Neural cell (in vitro differentiated cells): ENCODE measurements around the gene AKT3. TPM values are rescaled to one million over a fixed set of nuclear protein-coding genes. Genes with fewer than 3 reads are reported as not detected.

ENCODE experiments used
- H2AFZ ChIP-seq: fragments of 200-600, 300-800 bp; sonication (generic), shearing (Covaris generic); 2 replicates; pipeline ENCODE4 v1.6.0; 2014; ENCODE audit warnings: low read depth, mild to moderate bottlenecking, antibody characterized with exemption, low read length, moderate library complexity
- H3F3A ChIP-seq: fragments of 200-600 bp; shearing (Covaris generic); 2 replicates; pipeline ENCODE4 v1.6.1; 2016; ENCODE audit warnings: mild to moderate bottlenecking, moderate library complexity, mixed read lengths, antibody characterized with exemption, low read length; ENCODE audit not compliant: insufficient read depth, poor library complexity, severe bottlenecking
- H3K27ac ChIP-seq: fragments of 200-600, 300-800 bp; sonication (generic), shearing (Covaris generic); 2 replicates; pipeline ENCODE4 v1.5.1; 2014; ENCODE audit warnings: mild to moderate bottlenecking, low read length, moderate library complexity
- H3K27me3 ChIP-seq: fragments of 300-800, 200-600 bp; sonication (generic), shearing (Covaris generic); 2 replicates; pipeline ENCODE4 v1.6.0; 2014; ENCODE audit warnings: mild to moderate bottlenecking, low read depth, low read length, moderate library complexity; ENCODE audit not compliant: insufficient read depth
- H3K36me3 ChIP-seq: fragments of 300-800, 200-600 bp; sonication (generic), shearing (Covaris generic); 2 replicates; pipeline ENCODE4 v1.5.1; 2014; ENCODE audit warnings: mild to moderate bottlenecking, antibody characterized with exemption, low read length, moderate library complexity; ENCODE audit not compliant: insufficient read depth
- H3K4me2 ChIP-seq: fragments of 300-800, 200-600 bp; sonication (generic), shearing (Covaris generic); 2 replicates; pipeline ENCODE4 v1.6.0; 2014; ENCODE audit warnings: mild to moderate bottlenecking, low read length
- H3K4me3 ChIP-seq: fragments of 300-800, 200-600 bp; sonication (generic), shearing (Covaris generic); 2 replicates; pipeline ENCODE4 v1.5.1; 2014; ENCODE audit warnings: mild to moderate bottlenecking, low read length, moderate library complexity
- H3K79me2 ChIP-seq: fragments of 200-600 bp; shearing (Covaris generic); replicated peaks from 2 replicates; pipeline ENCODE4 v1.6.0; 2014; ENCODE audit warnings: mild to moderate bottlenecking, low read length, moderate library complexity; ENCODE audit not compliant: insufficient read depth
- H3K9ac ChIP-seq: fragments of 300-800, 200-600 bp; sonication (generic), shearing (Covaris generic); 2 replicates; pipeline ENCODE4 v1.6.1; 2016; ENCODE audit warnings: mild to moderate bottlenecking, low read length, mixed read lengths
- H3K9me2 ChIP-seq: fragments of 200-600 bp; shearing (Covaris generic); 2 replicates; pipeline ENCODE4 v1.6.1; 2016; ENCODE audit warnings: mild to moderate bottlenecking, low read length, mixed read lengths; ENCODE audit not compliant: insufficient read depth
- H3K9me3 ChIP-seq: fragments of 200-600, 300-800 bp; sonication (generic), shearing (Covaris generic); 2 replicates; pipeline ENCODE4 v1.6.1; 2016; ENCODE audit warnings: mild to moderate bottlenecking, mixed run types, low read length, moderate library complexity, mixed read lengths
- H4K20me1 ChIP-seq: fragments of 200-600 bp; shearing (Covaris generic); 2 replicates; pipeline ENCODE4 v1.6.1; 2016; ENCODE audit warnings: mild to moderate bottlenecking, mixed run types; ENCODE audit not compliant: insufficient read depth
- CTCF ChIP-seq: fragments of 450-650 bp; IDR thresholded peaks from 2 replicates; pipeline ENCODE4 v1.5.1; 2014; ENCODE audit warnings: antibody characterized with exemption, mild to moderate bottlenecking, moderate library complexity; ENCODE audit not compliant: poor library complexity, severe bottlenecking
- EP300 ChIP-seq: fragments of 450-650 bp; conservative IDR thresholded peaks from 2 replicates; pipeline ENCODE4 v1.6.1; 2014; ENCODE audit warnings: antibody characterized with exemption, mild to moderate bottlenecking, moderate library complexity; ENCODE audit not compliant: poor library complexity, severe bottlenecking
- EZH2 ChIP-seq: fragments of 200-600, 300-800 bp; shearing (Covaris generic), sonication (generic); IDR thresholded peaks from 2 replicates; pipeline ENCODE4 v1.6.1; 2014; ENCODE audit warnings: antibody characterized with exemption, low read length, borderline replicate concordance, mild to moderate bottlenecking; ENCODE audit not compliant: insufficient read depth, poor library complexity, severe bottlenecking
- MXI1 ChIP-seq: fragments of 450-650 bp; conservative IDR thresholded peaks from 2 replicates; pipeline ENCODE4 v1.6.1; 2014; ENCODE audit warnings: antibody characterized with exemption, mild to moderate bottlenecking; ENCODE audit not compliant: poor library complexity, severe bottlenecking
- POLR2AphosphoS5 ChIP-seq: IDR thresholded peaks from 2 replicates; pipeline ENCODE4 v1.6.1; 2012
- RAD21 ChIP-seq: fragments of 450-650 bp; conservative IDR thresholded peaks from 2 replicates; pipeline ENCODE4 v1.6.1; 2014; ENCODE audit warnings: antibody characterized with exemption, mild to moderate bottlenecking, moderate library complexity
- SMC3 ChIP-seq: fragments of 450-650 bp; conservative IDR thresholded peaks from 2 replicates; pipeline ENCODE4 v1.6.1; 2014; ENCODE audit warnings: antibody characterized with exemption, mild to moderate bottlenecking, moderate library complexity; ENCODE audit not compliant: poor library complexity
- TAF1 ChIP-seq: IDR thresholded peaks from 2 replicates; pipeline ENCODE4 v1.6.1; 2012; ENCODE audit warnings: low read depth
- polyA minus RNA-seq: library from RNA; depleted of rRNA, polyadenylated mRNA; stranded (reverse); fragments of >200 nt; gene quantifications from 2 replicates; pipeline ENCODE4 v1.2.3, GENCODE V29; 2014
- polyA plus RNA-seq: library from polyadenylated mRNA; depleted of rRNA; stranded (reverse); fragments of >200 nt; gene quantifications from 2 replicates; pipeline ENCODE4 v1.2.3, GENCODE V29; 2014
- TF ChIP-seq, protein P1 (sequence below): IDR thresholded peaks from 2 replicates; pipeline ENCODE4 v1.6.1; 2012; ENCODE audit warnings: borderline replicate concordance

The AKT3 gene
- 46.0 and 48.4 TPM in 2 replicates for polyA plus RNA-seq
- polyA minus RNA-seq: 161 and 223 TPM in 2 replicates

GRCh38 chr1:243850202-243850451 lies at the start of gene AKT3:
TSS of gene AKT3 (minus strand) at chr1:243850243. CDS start at chr1:243843170, 7,073 bp downstream.
- no peaks in the 10 kb centered on the region for H3K36me3 ChIP-seq
- H3K27me3 ChIP-seq: no peaks in the 10 kb centered on the region
- peak within 1 kb of the TSS; percentile 95 for H3K4me2 ChIP-seq
- no peaks in the 10 kb centered on the region for H3F3A ChIP-seq
- peaks cover 31% of the 10 kb centered on the region for H3K79me2 ChIP-seq
- H2AFZ ChIP-seq: peak within 1 kb of the TSS; percentile 74
- H4K20me1 ChIP-seq: no peaks in the 10 kb centered on the region
- peak within 1 kb of the TSS; percentile 75 for H3K9ac ChIP-seq
- no peaks in the 10 kb centered on the region for H3K9me2 ChIP-seq
- peak within 1 kb of the TSS; percentile 72 for H3K27ac ChIP-seq
- H3K4me3 ChIP-seq: peak within 1 kb of the TSS; percentile 78
- no peaks in the 10 kb centered on the region for H3K9me3 ChIP-seq
- TF ChIP-seq POLR2AphosphoS5 (no peak), SMC3 (no peak), CTCF (no peak), EZH2 (no peak), TAF1 (no peak), MXI1 (no peak)
- TF ChIP-seq, protein P1, sequence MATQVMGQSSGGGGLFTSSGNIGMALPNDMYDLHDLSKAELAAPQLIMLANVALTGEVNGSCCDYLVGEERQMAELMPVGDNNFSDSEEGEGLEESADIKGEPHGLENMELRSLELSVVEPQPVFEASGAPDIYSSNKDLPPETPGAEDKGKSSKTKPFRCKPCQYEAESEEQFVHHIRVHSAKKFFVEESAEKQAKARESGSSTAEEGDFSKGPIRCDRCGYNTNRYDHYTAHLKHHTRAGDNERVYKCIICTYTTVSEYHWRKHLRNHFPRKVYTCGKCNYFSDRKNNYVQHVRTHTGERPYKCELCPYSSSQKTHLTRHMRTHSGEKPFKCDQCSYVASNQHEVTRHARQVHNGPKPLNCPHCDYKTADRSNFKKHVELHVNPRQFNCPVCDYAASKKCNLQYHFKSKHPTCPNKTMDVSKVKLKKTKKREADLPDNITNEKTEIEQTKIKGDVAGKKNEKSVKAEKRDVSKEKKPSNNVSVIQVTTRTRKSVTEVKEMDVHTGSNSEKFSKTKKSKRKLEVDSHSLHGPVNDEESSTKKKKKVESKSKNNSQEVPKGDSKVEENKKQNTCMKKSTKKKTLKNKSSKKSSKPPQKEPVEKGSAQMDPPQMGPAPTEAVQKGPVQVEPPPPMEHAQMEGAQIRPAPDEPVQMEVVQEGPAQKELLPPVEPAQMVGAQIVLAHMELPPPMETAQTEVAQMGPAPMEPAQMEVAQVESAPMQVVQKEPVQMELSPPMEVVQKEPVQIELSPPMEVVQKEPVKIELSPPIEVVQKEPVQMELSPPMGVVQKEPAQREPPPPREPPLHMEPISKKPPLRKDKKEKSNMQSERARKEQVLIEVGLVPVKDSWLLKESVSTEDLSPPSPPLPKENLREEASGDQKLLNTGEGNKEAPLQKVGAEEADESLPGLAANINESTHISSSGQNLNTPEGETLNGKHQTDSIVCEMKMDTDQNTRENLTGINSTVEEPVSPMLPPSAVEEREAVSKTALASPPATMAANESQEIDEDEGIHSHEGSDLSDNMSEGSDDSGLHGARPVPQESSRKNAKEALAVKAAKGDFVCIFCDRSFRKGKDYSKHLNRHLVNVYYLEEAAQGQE: no peak

- Histone ChIP-seq H3K27me3 (no peaks in the 10 kb centered on the region), H3K9me3 (no peaks in the 10 kb centered on the region), H3K4me2 (no peak overlapping the region), H3K27ac (no peak overlapping the region), H3K79me2 (no peaks in the 10 kb centered on the region), H3K9ac (no peak overlapping the region), H3F3A (no peaks in the 10 kb centered on the region), H3K4me3 (no peak overlapping the region), H2AFZ (no peak overlapping the region), H3K9me2 (no peaks in the 10 kb centered on the region), H3K36me3 (no peaks in the 10 kb centered on the region), H4K20me1 (no peaks in the 10 kb centered on the region)
- TF ChIP-seq EZH2 (no peak), EP300 (no peak), CTCF (no peak), RAD21 (no peak), TAF1 (no peak), POLR2AphosphoS5 (no peak), SMC3 (no peak), MXI1 (no peak)
- TF ChIP-seq, protein P1: no peak
Observed at GRCh38 chr1:243898278-243898677, 48.2 kb upstream of the AKT3 start.
